CD4-positive, CD25-positive, alpha-beta regulatory T cell (primary cell): ENCODE measurements around the gene KRTAP10-12. TPM values are rescaled to one million over a fixed set of nuclear protein-coding genes. Genes with fewer than 3 reads are reported as not detected.

Source experiments
- ATAC-seq, 2 donors: fragments of 150-1000 bp; cut with Tn5 transposase; one replicate each; pipeline ENCODE4 v1.10.0; 2021; ENCODE audit warnings: low read depth in 2 of 2, moderate number of reproducible peaks in 2 of 2, moderate library complexity in 1 of 2
- DNase-seq, 3 donors: peaks; one replicate each; pipeline versions ENCODE4 v3.0.0 to v3.0.0-alpha.2; 2012 to 2022; ENCODE audit warnings: mixed read lengths in 1 of 3
- H3K27ac ChIP-seq: one replicate; pipeline ENCODE4 v1.7.0; 2013; ENCODE audit warnings: mild to moderate bottlenecking, low read length; ENCODE audit not compliant: insufficient read depth, poor library complexity, severe bottlenecking
- H3K27me3 ChIP-seq: one replicate; pipeline ENCODE4 v1.7.0; 2013; ENCODE audit warnings: low read length; ENCODE audit not compliant: control insufficient read depth, insufficient read depth
- H3K36me3 ChIP-seq: one replicate; pipeline ENCODE4 v1.7.0; 2013; ENCODE audit warnings: mild to moderate bottlenecking, low read length, moderate library complexity; ENCODE audit not compliant: control insufficient read depth, insufficient read depth
- H3K4me1 ChIP-seq: 2 replicates; pipeline ENCODE4 v1.7.0; 2013; ENCODE audit warnings: mild to moderate bottlenecking, low read length; ENCODE audit not compliant: insufficient read depth, control insufficient read depth, poor library complexity, severe bottlenecking
- H3K4me3 ChIP-seq: one replicate; pipeline ENCODE4 v1.7.0; 2013; ENCODE audit warnings: low read depth, mild to moderate bottlenecking, low read length, moderate library complexity
- H3K9me3 ChIP-seq, 2 experiments: 1 replicate in 1 of 2; 2 replicates in 1 of 2; pipeline ENCODE4 v1.7.0; 2013; ENCODE audit warnings: low read length in 2 of 2, mild to moderate bottlenecking in 1 of 2, moderate library complexity in 1 of 2; ENCODE audit not compliant: control insufficient read depth in 2 of 2
- H3K27ac Mint-ChIP-seq, 3 donors: one replicate each; pipeline ENCODE4 v1.8.0; 2020 to 2022; ENCODE audit warnings: mild to moderate bottlenecking in 3 of 3, mixed read lengths in 3 of 3, moderate library complexity in 2 of 3
- H3K27me3 Mint-ChIP-seq: one replicate; pipeline ENCODE4 v1.8.0; 2022; ENCODE audit warnings: mild to moderate bottlenecking, mixed read lengths
- H3K36me3 Mint-ChIP-seq: one replicate; pipeline ENCODE4 v1.8.0; 2020; ENCODE audit warnings: mixed read lengths
- H3K4me1 Mint-ChIP-seq, 4 donors: one replicate each; pipeline ENCODE4 v1.8.0; 2020 to 2022; ENCODE audit warnings: mixed read lengths in 4 of 4, mild to moderate bottlenecking in 1 of 4
- H3K4me3 Mint-ChIP-seq, 4 donors: one replicate each; pipeline ENCODE4 v1.8.0; 2020 to 2022; ENCODE audit warnings: mild to moderate bottlenecking in 4 of 4, mixed read lengths in 4 of 4, moderate library complexity in 3 of 4
- H3K9me3 Mint-ChIP-seq, 7 donors: one replicate each; pipeline ENCODE4 v1.8.0; 2020 to 2022; ENCODE audit warnings: mixed read lengths in 7 of 7, mild to moderate bottlenecking in 3 of 7, moderate library complexity in 2 of 7
- polyA plus RNA-seq, 4 donors: library from polyadenylated mRNA; unstranded; fragments of 300-500 nt; fragmentation: Illumina TruSeq; gene quantifications; one replicate each; pipeline ENCODE4 v1.2.3, GENCODE V29; 2021
- total RNA-seq: library from RNA; stranded (reverse); gene quantifications from one replicate; pipeline ENCODE4 v1.2.3, GENCODE V29; 2022

Gene KRTAP10-12
- total and polyA plus RNA-seq, 5 donors from 2014 or later = not detected

DNA sequence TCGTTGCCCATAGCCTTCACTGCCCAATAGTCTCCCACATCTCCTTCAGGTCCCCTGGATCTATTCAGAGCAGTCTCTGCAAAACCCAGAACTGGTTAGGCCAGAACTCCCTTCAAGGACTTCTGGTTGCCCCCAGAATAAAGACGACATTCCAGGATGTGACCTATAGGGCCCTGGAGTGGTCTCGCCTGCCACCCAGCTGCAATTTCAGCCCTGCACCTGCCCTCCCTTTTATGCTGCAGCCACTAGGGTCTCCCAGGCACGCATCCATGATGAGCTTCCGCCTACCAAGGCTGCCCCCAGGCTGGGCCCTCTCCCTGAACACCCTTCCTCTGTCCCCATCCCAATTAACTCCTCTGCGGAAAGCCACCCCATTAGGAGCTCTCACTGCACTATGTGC lies 21.6 kb downstream of the KRTAP10-12 start:
- peak overlapping the region in 1 of 4 donors; percentile 16 for H3K4me3 Mint-ChIP-seq
- Histone ChIP-seq H3K4me3 (no peak overlapping the region), H3K27me3 (peaks cover 27% of the 10 kb centered on the region), H3K9me3 (no peaks in the 10 kb centered on the region), H3K4me1 (peaks cover 7% of the 10 kb centered on the region), H3K36me3 (no peaks in the 10 kb centered on the region), H3K27ac (no peak overlapping the region)
- H3K9me3 Mint-ChIP-seq = peaks cover 0 to 6% (median 1%) of the 10 kb centered on the region in 7 donors
- H3K4me1 Mint-ChIP-seq = peaks cover 0 to 16% (median 12%) of the 10 kb centered on the region in 4 donors
- no peaks in the 10 kb centered on the region for H3K36me3 Mint-ChIP-seq
- no peak overlapping the region for H3K27ac Mint-ChIP-seq
- no peak for DNase-seq
- no peak for ATAC-seq
- peaks cover 86% of the 10 kb centered on the region for H3K27me3 Mint-ChIP-seq

GRCh38 chr21:44720170-44720569 lies 23.2 kb downstream of the KRTAP10-12 start:
- peaks cover 0 to 6% (median 2%) of the 10 kb centered on the region in 7 donors for H3K9me3 Mint-ChIP-seq
- no peak overlapping the region for H3K27ac Mint-ChIP-seq
- H3K4me3 Mint-ChIP-seq = no peak overlapping the region
- no peak for ATAC-seq
- no peaks in the 10 kb centered on the region for H3K9me3 ChIP-seq
- no peak overlapping the region for H3K4me3 ChIP-seq
- no peaks in the 10 kb centered on the region for H3K36me3 ChIP-seq
- DNase-seq = no peak
- no peaks in the 10 kb centered on the region for H3K36me3 Mint-ChIP-seq
- peaks cover 13% of the 10 kb centered on the region for H3K4me1 ChIP-seq
- peaks cover 24% of the 10 kb centered on the region for H3K27me3 ChIP-seq
- H3K4me1 Mint-ChIP-seq = peaks cover 0 to 13% (median 11%) of the 10 kb centered on the region in 4 donors
- no peak overlapping the region for H3K27ac ChIP-seq
- H3K27me3 Mint-ChIP-seq = peaks cover 82% of the 10 kb centered on the region

DNA sequence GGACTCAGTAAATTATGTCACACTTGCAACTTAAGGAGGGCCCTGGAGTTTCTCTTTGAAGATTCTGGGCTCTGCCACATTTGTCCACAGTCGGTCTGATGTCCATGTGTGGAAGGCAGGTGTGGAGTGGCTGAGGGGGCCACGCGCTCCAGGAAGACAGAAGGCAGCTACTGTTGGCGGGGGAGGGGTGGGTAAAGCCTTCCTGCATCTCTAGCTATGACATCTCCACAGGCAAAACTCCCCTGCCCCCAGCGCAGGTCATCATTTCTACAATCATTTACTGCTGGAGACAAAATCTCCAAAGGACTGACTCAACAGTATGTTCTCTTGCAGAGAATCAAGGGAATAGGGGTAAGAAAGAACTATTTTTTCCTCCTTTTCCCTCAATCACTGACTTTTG lies 25.8 kb downstream of the KRTAP10-12 start:
- H3K9me3 Mint-ChIP-seq = peaks cover 0 to 2% (median 0%) of the 10 kb centered on the region in 7 donors
- H3K27ac Mint-ChIP-seq = peak overlapping the region in 2 of 3 donors; percentile 26 to 52
- H3K4me3 ChIP-seq = no peak overlapping the region
- no peaks in the 10 kb centered on the region for H3K36me3 ChIP-seq
- no peaks in the 10 kb centered on the region for H3K9me3 ChIP-seq
- H3K36me3 Mint-ChIP-seq = no peaks in the 10 kb centered on the region
- DNase-seq = no peak
- no peak overlapping the region for H3K27ac ChIP-seq
- H3K27me3 ChIP-seq = peaks cover 22% of the 10 kb centered on the region
- peaks cover 13% of the 10 kb centered on the region for H3K4me1 ChIP-seq
- ATAC-seq = no peak
- H3K4me3 Mint-ChIP-seq = peak overlapping the region in 2 of 4 donors; percentile 2 to 51
- peaks cover 68% of the 10 kb centered on the region for H3K27me3 Mint-ChIP-seq
- H3K4me1 Mint-ChIP-seq = peaks cover 0 to 13% (median 7%) of the 10 kb centered on the region in 4 donors

DNA sequence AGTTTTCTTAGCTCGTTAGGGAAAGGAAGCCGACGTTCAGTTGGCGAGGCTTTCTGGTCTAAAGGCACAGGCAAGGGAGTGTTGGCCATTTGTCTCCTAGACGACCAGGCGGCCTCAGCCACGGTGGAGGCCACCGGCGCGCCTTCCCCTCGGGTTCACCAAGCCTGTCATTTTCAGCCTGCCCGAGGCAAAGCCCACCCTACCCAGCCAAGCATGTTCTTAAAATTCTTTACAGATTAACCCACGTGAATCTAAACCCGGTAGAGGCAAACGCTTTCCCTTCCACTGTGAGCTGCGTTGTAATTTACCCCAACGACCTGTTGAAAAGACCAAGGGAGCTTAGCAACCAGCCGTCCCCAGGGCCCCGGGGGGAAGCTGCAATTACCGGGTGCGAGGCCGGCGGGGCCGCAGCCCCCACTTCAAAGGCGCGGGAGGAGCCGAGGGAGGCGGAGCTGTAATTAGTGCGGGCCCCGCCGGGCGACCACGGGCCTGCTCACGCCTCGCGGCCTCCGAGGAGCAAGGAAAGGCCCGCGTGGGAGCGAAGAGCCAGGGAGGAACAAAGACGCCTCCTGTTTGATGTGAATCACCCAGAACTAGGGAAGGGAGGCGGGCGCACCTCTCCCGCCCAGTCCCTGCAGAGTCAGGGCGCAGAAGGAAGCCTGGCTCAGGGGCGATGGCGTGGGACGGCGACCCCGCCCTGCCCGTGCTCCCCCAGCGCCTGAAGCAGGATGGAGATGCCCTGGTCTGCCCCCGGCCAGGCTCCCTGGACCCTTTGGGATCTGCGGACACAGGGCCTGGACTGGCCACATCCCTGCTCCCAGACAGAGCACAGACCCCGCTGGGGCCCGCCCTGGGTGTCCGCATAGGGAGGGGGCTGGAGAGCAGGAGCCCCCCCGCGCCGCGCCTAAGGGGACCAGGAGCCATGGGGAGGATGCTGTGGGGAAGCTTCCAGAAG lies 26.5 kb downstream of the KRTAP10-12 start:
- no peak for ATAC-seq
- peaks cover 20% of the 10 kb centered on the region for H3K27me3 ChIP-seq
- no peaks in the 10 kb centered on the region for H3K36me3 ChIP-seq
- H3K27ac ChIP-seq = no peak overlapping the region
- H3K9me3 Mint-ChIP-seq = peaks cover 0 to 2% (median 0%) of the 10 kb centered on the region in 7 donors
- H3K4me1 Mint-ChIP-seq = peaks cover 0 to 13% (median 7%) of the 10 kb centered on the region in 4 donors
- peak overlapping the region in 3 of 4 donors; percentile 2 to 76 (median 70) for H3K4me3 Mint-ChIP-seq
- H3K4me1 ChIP-seq = peaks cover 13% of the 10 kb centered on the region
- no peaks in the 10 kb centered on the region for H3K9me3 ChIP-seq
- H3K27me3 Mint-ChIP-seq = peaks cover 61% of the 10 kb centered on the region
- H3K27ac Mint-ChIP-seq = peak overlapping the region in 1 of 3 donors; percentile 26
- peak in 1 of 3 donors; percentile 10 for DNase-seq
- H3K36me3 Mint-ChIP-seq = no peaks in the 10 kb centered on the region
- no peak overlapping the region for H3K4me3 ChIP-seq

- H3K36me3 ChIP-seq = no peaks in the 10 kb centered on the region
- H3K27ac ChIP-seq = no peak overlapping the region
- H3K27me3 ChIP-seq = peaks cover 13% of the 10 kb centered on the region
- peaks cover 0 to 13% (median 7%) of the 10 kb centered on the region in 4 donors for H3K4me1 Mint-ChIP-seq
- no peaks in the 10 kb centered on the region for H3K9me3 ChIP-seq
- H3K27ac Mint-ChIP-seq = no peak overlapping the region
- ATAC-seq (no peak), DNase-seq (no peak)
- peaks cover 13% of the 10 kb centered on the region for H3K4me1 ChIP-seq
- H3K4me3 Mint-ChIP-seq = peak overlapping the region in 1 of 4 donors; percentile 48
- peaks cover 57% of the 10 kb centered on the region for H3K27me3 Mint-ChIP-seq
- H3K4me3 ChIP-seq = no peak overlapping the region
- H3K9me3 Mint-ChIP-seq = peaks cover 0 to 2% (median 0%) of the 10 kb centered on the region in 7 donors
- no peaks in the 10 kb centered on the region for H3K36me3 Mint-ChIP-seq
Measured at GRCh38 chr21:44724196-44724595, 27.2 kb downstream of the KRTAP10-12 start.

GRCh38 chr21:44724926-44725325 lies 28.0 kb downstream of the KRTAP10-12 start:
- Mint-ChIP-seq H3K27me3 (peaks cover 55% of the 10 kb centered on the region), H3K4me1 (peaks cover 0 to 13% (median 7%) of the 10 kb centered on the region in 4 donors)

GRCh38 chr21:44726826-44727225 lies 29.9 kb downstream of the KRTAP10-12 start:
- H3K4me3 ChIP-seq = no peak overlapping the region
- H3K4me1 Mint-ChIP-seq = peaks cover 0 to 13% (median 7%) of the 10 kb centered on the region in 4 donors
- peaks cover 13% of the 10 kb centered on the region for H3K4me1 ChIP-seq
- no peak overlapping the region for H3K27ac Mint-ChIP-seq
- no peak for DNase-seq
- H3K9me3 ChIP-seq = no peaks in the 10 kb centered on the region
- H3K4me3 Mint-ChIP-seq = no peak overlapping the region
- peaks cover 0 to 2% (median 0%) of the 10 kb centered on the region in 7 donors for H3K9me3 Mint-ChIP-seq
- peaks cover 4% of the 10 kb centered on the region for H3K27me3 ChIP-seq
- no peaks in the 10 kb centered on the region for H3K36me3 ChIP-seq
- no peak overlapping the region for H3K27ac ChIP-seq
- H3K36me3 Mint-ChIP-seq = no peaks in the 10 kb centered on the region
- ATAC-seq = no peak
- peaks cover 43% of the 10 kb centered on the region for H3K27me3 Mint-ChIP-seq

More at GRCh38 chr21:44724926-44725325, 28.0 kb downstream of the KRTAP10-12 start:
- ATAC-seq (no peak), DNase-seq (no peak)
- no peak overlapping the region for H3K4me3 Mint-ChIP-seq
- Histone ChIP-seq H3K36me3 (no peaks in the 10 kb centered on the region), H3K4me3 (no peak overlapping the region), H3K27me3 (peaks cover 12% of the 10 kb centered on the region), H3K27ac (no peak overlapping the region), H3K9me3 (no peaks in the 10 kb centered on the region), H3K4me1 (peaks cover 13% of the 10 kb centered on the region)
- H3K36me3 Mint-ChIP-seq = no peaks in the 10 kb centered on the region
- no peak overlapping the region for H3K27ac Mint-ChIP-seq
- H3K9me3 Mint-ChIP-seq = peaks cover 0 to 2% (median 0%) of the 10 kb centered on the region in 7 donors
